PC-9 (cell line): ENCODE measurements around the gene ABHD17A.
"Not testable (repeated sequence)": the region's sequence is repeated elsewhere in the genome, so short reads cannot be mapped to it uniquely, and the experiment has no call there.

ENCODE experiments used
- EZH2 ChIP-seq: fragments of 200-600 bp; sonication (generic); IDR thresholded peaks from 2 replicates; pipeline ENCODE4 v1.8.0; 2017; ENCODE audit warnings: antibody characterized with exemption, low read depth
- TF ChIP-seq, protein P1 (sequence below): fragments of 200-600 bp; sonication (generic); conservative IDR thresholded peaks from 2 replicates; pipeline ENCODE4 v1.6.1; 2017; ENCODE audit warnings: mixed run types, antibody characterized with exemption, mild to moderate bottlenecking, moderate library complexity

DNA sequence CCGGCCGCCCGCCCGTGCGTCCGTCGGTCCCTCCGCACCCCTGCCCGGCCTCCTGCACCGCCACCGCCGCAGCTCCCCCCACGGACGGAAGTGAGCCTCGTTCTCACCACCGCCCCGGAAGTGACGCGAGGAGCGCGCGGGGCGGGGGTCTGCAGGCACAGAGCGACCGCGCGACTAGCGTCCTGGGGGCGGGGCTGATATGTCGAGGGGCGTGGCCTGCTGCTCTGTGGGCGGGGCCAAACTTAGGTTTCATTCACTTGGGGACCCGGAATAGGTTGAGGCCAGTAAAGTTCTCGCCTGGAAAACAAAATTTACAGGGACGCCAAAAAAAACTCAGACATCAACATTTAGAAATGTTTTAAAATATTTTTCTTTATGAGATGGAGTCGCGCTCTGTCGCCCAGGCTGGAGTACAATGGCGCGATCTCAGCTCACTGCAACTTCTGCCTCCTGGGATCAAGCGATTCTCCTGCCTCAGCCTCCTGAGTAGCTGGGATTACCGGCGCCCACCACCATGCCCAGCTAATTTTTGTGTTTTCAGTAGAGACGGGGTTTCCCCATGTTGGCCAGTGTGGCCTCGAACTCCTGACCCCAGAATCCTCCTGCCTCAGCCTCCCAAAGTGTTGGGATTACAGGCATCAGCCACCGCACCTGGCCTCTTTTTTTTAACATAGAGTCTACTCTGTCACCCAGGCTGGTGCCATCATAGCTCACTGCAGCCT lies at the start of gene ABHD17A:
- TF ChIP-seq, protein P1, sequence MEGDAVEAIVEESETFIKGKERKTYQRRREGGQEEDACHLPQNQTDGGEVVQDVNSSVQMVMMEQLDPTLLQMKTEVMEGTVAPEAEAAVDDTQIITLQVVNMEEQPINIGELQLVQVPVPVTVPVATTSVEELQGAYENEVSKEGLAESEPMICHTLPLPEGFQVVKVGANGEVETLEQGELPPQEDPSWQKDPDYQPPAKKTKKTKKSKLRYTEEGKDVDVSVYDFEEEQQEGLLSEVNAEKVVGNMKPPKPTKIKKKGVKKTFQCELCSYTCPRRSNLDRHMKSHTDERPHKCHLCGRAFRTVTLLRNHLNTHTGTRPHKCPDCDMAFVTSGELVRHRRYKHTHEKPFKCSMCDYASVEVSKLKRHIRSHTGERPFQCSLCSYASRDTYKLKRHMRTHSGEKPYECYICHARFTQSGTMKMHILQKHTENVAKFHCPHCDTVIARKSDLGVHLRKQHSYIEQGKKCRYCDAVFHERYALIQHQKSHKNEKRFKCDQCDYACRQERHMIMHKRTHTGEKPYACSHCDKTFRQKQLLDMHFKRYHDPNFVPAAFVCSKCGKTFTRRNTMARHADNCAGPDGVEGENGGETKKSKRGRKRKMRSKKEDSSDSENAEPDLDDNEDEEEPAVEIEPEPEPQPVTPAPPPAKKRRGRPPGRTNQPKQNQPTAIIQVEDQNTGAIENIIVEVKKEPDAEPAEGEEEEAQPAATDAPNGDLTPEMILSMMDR, result not testable (repeated sequence)
- not testable (repeated sequence) for TF ChIP-seq EZH2
